Activated CD4-positive, alpha-beta T cell treated with anti-CD3 and anti-CD28 coated beads for 48 hours (primary cell): ENCODE results near the gene FGF18.
"Not testable (repeated sequence)": the region's sequence is repeated elsewhere in the genome, so short reads cannot be mapped to it uniquely, and the experiment has no call there.

Source experiments
- DNase-seq: peaks from one replicate; pipeline ENCODE4 v3.0.0-alpha.2; 2020

The FGF18 gene

GRCh38 chr5:171418982-171419687 lies at the start of gene FGF18:
TSS of gene FGF18 (plus strand) at chr5:171419647. CDS start at chr5:171420200, 553 bp downstream.
- DNase-seq: peak; percentile 49

GRCh38 chr5:171369898-171370297 lies 49.5 kb upstream of the FGF18 start:
- DNase-seq: no peak

- DNase-seq: not testable (repeated sequence)
These were observed 48.6 kb upstream of the FGF18 start for GRCh38 chr5:171370881-171371280.

- no peak for DNase-seq
These were observed 48.1 kb upstream of the FGF18 start for GRCh38 chr5:171371326-171371725.

- DNase-seq: no peak
These were observed 39.5 kb upstream of the FGF18 start for GRCh38 chr5:171379961-171380360.

- not testable (repeated sequence) for DNase-seq
These were observed 35.0 kb upstream of the FGF18 start for GRCh38 chr5:171384416-171384815.

GRCh38 chr5:171384999-171385398 lies 34.4 kb upstream of the FGF18 start:
- peak; percentile 51 for DNase-seq

- no peak for DNase-seq
These were observed 33.3 kb upstream of the FGF18 start for GRCh38 chr5:171386006-171386671.

- DNase-seq: no peak
These were observed 32.5 kb upstream of the FGF18 start for GRCh38 chr5:171386861-171387344.

- peak; percentile 98 for DNase-seq
These were observed 32.0 kb upstream of the FGF18 start, which contains the start of gene NPM1 for GRCh38 chr5:171387345-171387969. TSS of gene NPM1 (plus strand) at chr5:171387849. CDS start at chr5:171387949, 100 bp downstream.

GRCh38 chr5:171387970-171388815 lies 31.3 kb upstream of the FGF18 start:
- peak; percentile 88 for DNase-seq

GRCh38 chr5:171388816-171389168 lies 30.7 kb upstream of the FGF18 start:
- DNase-seq: peak; percentile 64

- DNase-seq: no peak
These were observed 28.4 kb upstream of the FGF18 start for GRCh38 chr5:171390883-171391677.

- DNase-seq: no peak
These were observed 27.4 kb upstream of the FGF18 start for GRCh38 chr5:171391996-171392577.

- no peak for DNase-seq
These were observed 26.8 kb upstream of the FGF18 start for GRCh38 chr5:171392585-171393159.

GRCh38 chr5:171395042-171395441 lies 24.4 kb upstream of the FGF18 start:
- DNase-seq: no peak

GRCh38 chr5:171396583-171396982 lies 22.9 kb upstream of the FGF18 start:
- DNase-seq: not testable (repeated sequence)

GRCh38 chr5:171397190-171397589 lies 22.3 kb upstream of the FGF18 start:
- DNase-seq: no peak

GRCh38 chr5:171397599-171397998 lies 21.8 kb upstream of the FGF18 start:
- DNase-seq: no peak

- not testable (repeated sequence) for DNase-seq
These were observed 20.8 kb upstream of the FGF18 start for GRCh38 chr5:171398660-171399059.

GRCh38 chr5:171400169-171400568 lies 19.3 kb upstream of the FGF18 start:
- no peak for DNase-seq
